ENCODE data around the gene ZDHHC14. TPM values are rescaled to one million over a fixed set of nuclear protein-coding genes. Genes with fewer than 3 reads are reported as not detected.

The ZDHHC14 gene
- total and polyA plus RNA-seq, 8 donors: 3.4 to 25.7 (median 7.4) TPM

DNA sequence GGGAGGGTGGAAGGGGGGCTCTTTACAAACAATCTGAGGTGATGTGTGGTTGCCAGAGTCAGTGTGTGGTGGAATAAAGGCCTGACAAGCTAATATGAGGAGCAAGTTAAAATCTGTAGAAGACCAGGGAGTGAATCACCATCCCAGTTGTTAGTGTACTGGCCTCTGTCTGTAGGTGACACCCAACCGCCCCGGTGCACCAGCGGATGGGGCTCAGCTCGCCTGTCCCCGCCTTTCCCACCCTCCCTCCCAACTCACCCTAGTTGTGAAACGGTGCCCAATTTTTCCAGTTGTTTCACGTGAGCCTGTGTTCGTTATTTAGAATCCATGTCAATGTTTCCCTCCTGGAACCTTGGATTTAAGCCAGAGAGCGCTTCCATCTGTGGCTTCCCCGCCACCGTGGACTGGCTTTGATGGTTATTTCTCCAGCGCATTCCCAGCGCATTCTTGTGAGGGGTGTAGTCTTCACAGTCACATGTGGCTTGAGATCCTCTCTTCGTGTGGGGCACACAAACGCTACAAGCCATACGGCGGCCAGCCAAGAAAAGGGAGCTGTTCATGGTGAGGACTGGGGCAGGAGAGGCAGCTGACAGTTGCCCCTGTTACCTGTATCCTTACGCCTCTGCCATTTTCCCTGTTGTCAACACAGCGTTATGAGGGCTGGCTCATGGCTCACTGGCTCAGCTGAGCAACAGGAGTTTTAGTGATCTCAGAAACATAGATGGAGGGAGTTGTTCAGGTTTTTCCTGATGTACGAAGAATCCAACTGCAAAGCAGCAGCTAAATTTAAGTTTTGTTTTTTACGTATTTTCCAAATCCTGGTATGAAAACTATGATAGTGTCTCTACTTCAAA, 137.6 kb downstream of the ZDHHC14 start:
- DNase-seq: peak in 1 of 2 donors; percentile 52
- intact Hi-C loops (cut with DNase I; ENCODE audit: low total_unique reads): no loop called here
- Histone ChIP-seq H3K36me3 (no peaks in the 10 kb centered on the region), H3K4me3 (no peak overlapping the region), H3K27ac (no peak overlapping the region), H3K27me3 (no peaks in the 10 kb centered on the region), H3K4me1 (no peaks in the 10 kb centered on the region), H3K9me3 (no peaks in the 10 kb centered on the region)
- 79 to 92% (median 81%) methylated on average over 21 of the region's 21 CpGs for WGBS, 5 donors
- TF ChIP-seq, protein P1, sequence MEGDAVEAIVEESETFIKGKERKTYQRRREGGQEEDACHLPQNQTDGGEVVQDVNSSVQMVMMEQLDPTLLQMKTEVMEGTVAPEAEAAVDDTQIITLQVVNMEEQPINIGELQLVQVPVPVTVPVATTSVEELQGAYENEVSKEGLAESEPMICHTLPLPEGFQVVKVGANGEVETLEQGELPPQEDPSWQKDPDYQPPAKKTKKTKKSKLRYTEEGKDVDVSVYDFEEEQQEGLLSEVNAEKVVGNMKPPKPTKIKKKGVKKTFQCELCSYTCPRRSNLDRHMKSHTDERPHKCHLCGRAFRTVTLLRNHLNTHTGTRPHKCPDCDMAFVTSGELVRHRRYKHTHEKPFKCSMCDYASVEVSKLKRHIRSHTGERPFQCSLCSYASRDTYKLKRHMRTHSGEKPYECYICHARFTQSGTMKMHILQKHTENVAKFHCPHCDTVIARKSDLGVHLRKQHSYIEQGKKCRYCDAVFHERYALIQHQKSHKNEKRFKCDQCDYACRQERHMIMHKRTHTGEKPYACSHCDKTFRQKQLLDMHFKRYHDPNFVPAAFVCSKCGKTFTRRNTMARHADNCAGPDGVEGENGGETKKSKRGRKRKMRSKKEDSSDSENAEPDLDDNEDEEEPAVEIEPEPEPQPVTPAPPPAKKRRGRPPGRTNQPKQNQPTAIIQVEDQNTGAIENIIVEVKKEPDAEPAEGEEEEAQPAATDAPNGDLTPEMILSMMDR (IDR thresholded peaks at IDR 0.05): no peak
- TF ChIP-seq POLR2AphosphoS5 (IDR thresholded peaks at IDR 0.05) (no peak), EP300 (IDR thresholded peaks at IDR 0.05) (no peak), POLR2A (IDR thresholded peaks at IDR 0.05) (no peak)

DNA sequence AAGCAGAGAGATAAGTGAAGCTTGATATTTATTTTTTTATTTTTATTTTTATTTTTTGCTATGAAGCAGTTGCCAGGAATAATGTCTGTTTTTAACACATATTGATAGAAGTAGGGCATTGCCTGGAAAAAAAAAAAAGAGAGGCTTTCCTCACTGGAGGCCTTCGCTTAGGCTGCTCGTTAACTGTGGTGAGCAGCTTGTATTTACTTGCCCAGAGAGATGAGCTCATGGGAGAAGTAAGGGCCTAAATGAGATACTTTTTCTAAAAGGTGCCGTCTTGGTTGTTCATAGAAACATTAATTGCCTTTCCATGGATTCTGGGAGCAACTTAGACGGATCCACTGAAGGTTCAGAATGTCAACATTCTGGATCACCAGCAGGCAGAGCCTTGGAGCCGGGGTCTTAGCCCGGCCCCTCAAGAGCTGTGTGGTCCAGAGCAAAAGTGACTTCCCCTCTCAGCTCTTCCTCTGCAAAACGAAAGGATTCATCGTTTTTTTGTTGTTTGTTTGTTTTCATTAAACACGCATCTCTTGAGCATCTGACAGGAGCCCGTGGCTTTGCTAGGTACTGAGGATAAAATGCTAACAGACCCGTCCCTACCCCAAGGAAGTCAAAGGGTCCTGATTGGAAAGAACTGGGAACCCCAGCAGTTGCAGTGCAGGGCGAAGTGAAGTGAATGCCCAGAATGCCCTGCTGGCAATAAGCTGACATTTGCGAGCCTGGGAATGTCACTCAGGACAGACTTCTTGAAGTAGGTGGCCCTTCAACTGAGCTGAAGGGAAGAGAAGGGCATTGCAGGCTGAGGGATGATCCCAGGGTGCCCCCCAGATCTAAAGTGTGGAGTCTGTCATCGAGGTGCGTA, 138.5 kb downstream of the ZDHHC14 start:
- no peaks in the 10 kb centered on the region for H3K4me1 ChIP-seq
- intact Hi-C loops (cut with DNase I; ENCODE audit: low total_unique reads): no loop called here
- H3K27me3 ChIP-seq: no peaks in the 10 kb centered on the region
- WGBS, 5 donors: 86 to 90% (median 87%) methylated on average over 15 of the region's 15 CpGs
- no peak overlapping the region for H3K4me3 ChIP-seq
- TF ChIP-seq POLR2A (IDR thresholded peaks at IDR 0.05) (no peak), POLR2AphosphoS5 (IDR thresholded peaks at IDR 0.05) (no peak), EP300 (IDR thresholded peaks at IDR 0.05) (no peak)
- TF ChIP-seq, protein P1 (IDR thresholded peaks at IDR 0.05): no peak
- no peaks in the 10 kb centered on the region for H3K9me3 ChIP-seq
- no peak for DNase-seq
- no peaks in the 10 kb centered on the region for H3K36me3 ChIP-seq
- H3K27ac ChIP-seq: no peak overlapping the region

DNA sequence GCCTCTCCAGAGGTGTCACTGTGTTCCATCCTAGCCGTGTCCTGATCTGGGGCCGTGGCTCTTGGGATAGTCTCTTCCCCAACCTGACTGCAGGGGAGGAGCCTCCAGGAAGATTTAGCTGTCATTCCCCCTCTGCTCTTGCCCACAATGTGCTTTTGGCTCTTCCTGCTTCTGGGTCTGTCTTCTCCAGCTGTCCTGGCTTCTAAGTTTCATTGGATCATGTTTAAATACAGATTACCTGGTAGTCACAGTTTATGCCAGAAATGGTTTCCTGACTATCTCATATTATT, 139.1 kb downstream of the ZDHHC14 start:
- Histone ChIP-seq H3K27ac (no peak overlapping the region), H3K9me3 (no peaks in the 10 kb centered on the region), H3K4me3 (no peak overlapping the region), H3K36me3 (no peaks in the 10 kb centered on the region), H3K4me1 (no peaks in the 10 kb centered on the region), H3K27me3 (no peaks in the 10 kb centered on the region)
- no peak for TF ChIP-seq POLR2A (IDR thresholded peaks at IDR 0.05)
- no peak for DNase-seq
- intact Hi-C loops (cut with DNase I; ENCODE audit: low total_unique reads): no loop called here
- 85 to 96% (median 87%) methylated on average over 2 of the region's 2 CpGs for WGBS, 5 donors

GRCh38 chr6:157520596-157521361, 139.8 kb downstream of the ZDHHC14 start:
- no peak for DNase-seq
- WGBS, 5 donors: 75 to 88% (median 84%) methylated on average over 6 of the region's 6 CpGs

More at GRCh38 chr6:157520596-157521361, 139.8 kb downstream of the ZDHHC14 start:
- TF ChIP-seq EP300 (IDR thresholded peaks at IDR 0.05): no peak
- no peak for TF ChIP-seq POLR2AphosphoS5 (IDR thresholded peaks at IDR 0.05)
- TF ChIP-seq, protein P1 (IDR thresholded peaks at IDR 0.05): no peak
- no peak for TF ChIP-seq POLR2A (IDR thresholded peaks at IDR 0.05)
- H3K4me3 ChIP-seq: no peak overlapping the region
- H3K36me3 ChIP-seq: no peaks in the 10 kb centered on the region
- no peaks in the 10 kb centered on the region for H3K9me3 ChIP-seq
- no peaks in the 10 kb centered on the region for H3K27me3 ChIP-seq
- intact Hi-C loops (cut with DNase I; ENCODE audit: low total_unique reads): no loop called here
- no peak overlapping the region for H3K27ac ChIP-seq
- no peaks in the 10 kb centered on the region for H3K4me1 ChIP-seq
